Caco-2 (cell line): ENCODE results near the gene PPM1F. TPM values are rescaled to one million over a fixed set of nuclear protein-coding genes. Genes with fewer than 3 reads are reported as not detected.

Source experiments
- BruUV-seq: library from RNA; stranded (reverse); fragments of 400-500 nt; replicated peaks from 2 replicates; lab custom pipeline; 2021; lab: Mats Ljungman, UMichigan
- CTCF ChIA-PET: fragments of 300-600 bp; sonication (Branson Sonifier 250); formaldehyde crosslinking; loops from one replicate; lab custom pipeline; 2022; ENCODE audit warnings: antibody characterized with exemption; lab: Charles Lee
- POLR2A ChIA-PET: fragments of 300-600 bp; sonication (Branson Sonifier 250); formaldehyde crosslinking; loops from one replicate; lab custom pipeline; 2022; ENCODE audit warnings: antibody characterized with exemption; lab: Charles Lee
- DNase-seq, 2 experiments: peaks; one replicate each; pipeline versions ENCODE4 v3.0.0 to v3.0.0-alpha.2; 2020 to 2022
- H3K27me3 ChIP-seq: replicated peaks from 2 replicates; pipeline ENCODE4 v1.6.0; 2011; ENCODE audit warnings: low read length; ENCODE audit not compliant: control insufficient read depth, insufficient read depth
- H3K36me3 ChIP-seq: 2 replicates; pipeline ENCODE4 v1.5.1; 2011; ENCODE audit warnings: low read length; ENCODE audit not compliant: control insufficient read depth, insufficient read depth
- H3K4me1 ChIP-seq: fragments of 250-450 bp; sonication (Bioruptor Pico); 2 replicates; pipeline ENCODE4 v1.5.1; 2020; ENCODE audit warnings: mild to moderate bottlenecking
- H3K4me3 ChIP-seq: 2 replicates; pipeline ENCODE4 v1.5.1; 2011; ENCODE audit warnings: low read depth, mild to moderate bottlenecking, control low read depth, low read length
- H3K9me3 ChIP-seq: fragments of 250-450 bp; sonication (Bioruptor Pico); 2 replicates; pipeline ENCODE4 v1.5.1; 2020; ENCODE audit warnings: mild to moderate bottlenecking, moderate library complexity
- H3K27ac Mint-ChIP-seq: one replicate; pipeline ENCODE4 v1.8.0; 2022; ENCODE audit warnings: mixed read lengths; ENCODE audit not compliant: unreplicated experiment
- H3K27me3 Mint-ChIP-seq: one replicate; pipeline ENCODE4 v1.8.0; 2022; ENCODE audit warnings: mixed read lengths; ENCODE audit not compliant: insufficient read depth, unreplicated experiment
- H3K36me3 Mint-ChIP-seq: one replicate; pipeline ENCODE4 v1.8.0; 2022; ENCODE audit warnings: mild to moderate bottlenecking, mixed read lengths; ENCODE audit not compliant: insufficient read depth, unreplicated experiment
- H3K4me1 Mint-ChIP-seq: one replicate; pipeline ENCODE4 v1.8.0; 2022; ENCODE audit warnings: low read depth, mixed read lengths; ENCODE audit not compliant: unreplicated experiment
- H3K4me3 Mint-ChIP-seq: one replicate; pipeline ENCODE4 v1.8.0; 2022; ENCODE audit warnings: mild to moderate bottlenecking, moderate library complexity, mixed read lengths; ENCODE audit not compliant: unreplicated experiment
- H3K9me3 Mint-ChIP-seq: one replicate; pipeline ENCODE4 v1.8.0; 2022; ENCODE audit warnings: mixed read lengths; ENCODE audit not compliant: unreplicated experiment
- CTCF ChIP-seq, 2 experiments: fragments of 200-600 bp in 1 of 2; IDR thresholded peaks; 1 replicate in 1 of 2; 2 replicates in 1 of 2; pipeline versions ENCODE4 v1.5.1 to v1.8.0; 2011 to 2022; ENCODE audit warnings: antibody characterized with exemption in 1 of 2, control low read depth in 1 of 2, inconsistent platforms in 1 of 2, low read depth in 1 of 2, low read length in 1 of 2, mild to moderate bottlenecking in 1 of 2, moderate library complexity in 1 of 2; ENCODE audit not compliant: insufficient read depth in 1 of 2, severe bottlenecking in 1 of 2, unreplicated experiment in 1 of 2
- intact Hi-C: fragments of 100-400 bp; cut with micrococcal nuclease; formaldehyde crosslinking; loops from one replicate; pipeline ENCODE4 v1.10.0; 2022; ENCODE audit not compliant: unreplicated experiment
- total RNA-seq: library from RNA; stranded (reverse); gene quantifications from 2 replicates; pipeline ENCODE4 v1.2.3, GENCODE V29; 2022

PPM1F gene
- total RNA-seq, 1 experiment from 2014 or later: 25.8 TPM

DNA sequence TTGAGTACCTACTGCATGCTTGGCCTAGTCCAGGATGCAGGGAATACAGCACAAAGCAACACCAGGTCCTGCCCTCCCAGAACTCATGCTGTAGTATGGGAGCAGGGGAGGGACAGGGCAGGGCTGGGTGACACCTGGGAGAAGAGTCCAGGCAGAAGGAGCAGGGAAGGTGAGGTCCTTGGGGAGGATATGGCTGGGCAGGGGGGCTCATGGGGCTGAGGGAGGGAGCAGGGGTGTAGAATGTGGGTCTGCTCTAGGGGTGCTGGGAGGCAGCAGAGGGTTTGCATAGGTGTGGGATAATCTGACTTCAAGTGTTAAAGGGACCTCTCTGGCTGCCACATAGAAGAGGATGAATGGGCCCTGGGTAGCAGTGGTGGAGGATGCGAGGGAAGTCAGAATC is 25.2 kb upstream of the PPM1F start:
- Histone ChIP-seq H3K4me1 (peaks cover 4% of the 10 kb centered on the region; the same call in 1 of the 2 replicates), H3K27me3 (no peaks in the 10 kb centered on the region), H3K36me3 (no peaks in the 10 kb centered on the region), H3K4me3 (no peak overlapping the region), H3K9me3 (no peaks in the 10 kb centered on the region)
- peaks cover 13% of the 10 kb centered on the region for H3K36me3 Mint-ChIP-seq
- H3K9me3 Mint-ChIP-seq: no peaks in the 10 kb centered on the region
- CTCF ChIA-PET: interaction anchor here (0.7 kb wide), 1 partner anchor 42 kb away, joined by 3 read pairs; no protein-coding TSS in a partner anchor
- DNase-seq: no peak
- POLR2A ChIA-PET: no interaction called here
- intact Hi-C loops: no loop called here
- no peak overlapping the region for H3K27ac Mint-ChIP-seq
- TF ChIP-seq CTCF (IDR thresholded peaks at IDR 0.05; ENCODE audit: insufficient read depth in 1 of 2, low read depth in 1 of 2, low read length in 1 of 2, severe bottlenecking in 1 of 2, unreplicated experiment in 1 of 2): no peak
- no peaks in the 10 kb centered on the region for H3K4me1 Mint-ChIP-seq
- BruUV-seq: no TSS peak
- H3K27me3 Mint-ChIP-seq: no peaks in the 10 kb centered on the region
- no peak overlapping the region for H3K4me3 Mint-ChIP-seq

DNA sequence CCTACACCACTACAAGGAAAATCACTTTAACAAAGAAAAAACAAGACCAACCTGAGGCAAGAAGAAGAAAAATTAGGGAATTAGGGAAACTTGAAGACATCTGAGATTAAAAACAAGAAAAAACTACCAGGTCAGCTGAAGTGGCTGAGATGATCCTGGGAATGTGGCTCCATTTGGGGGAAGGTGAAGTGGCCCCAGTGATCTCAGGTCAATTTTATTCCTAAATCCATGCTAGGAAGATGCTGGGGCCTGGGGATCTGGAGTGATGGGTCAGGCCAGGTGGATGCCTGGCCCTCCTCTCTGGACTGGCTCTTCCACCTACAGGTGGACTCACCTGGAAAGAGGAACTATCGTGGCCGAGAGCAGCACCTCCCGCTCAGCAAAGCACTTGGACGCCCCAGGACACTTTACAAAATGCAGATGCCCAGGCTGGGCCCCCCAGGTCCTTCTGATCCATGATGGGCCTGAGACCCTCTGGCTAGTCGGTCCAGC is 23.3 kb upstream of the PPM1F start:
- peak overlapping the region; percentile 53 for H3K27ac Mint-ChIP-seq
- no peak for DNase-seq
- Histone ChIP-seq H3K9me3 (no peaks in the 10 kb centered on the region), H3K4me3 (no peak overlapping the region), H3K4me1 (no peaks in the 10 kb centered on the region), H3K27me3 (no peaks in the 10 kb centered on the region), H3K36me3 (peaks cover 4% of the 10 kb centered on the region; the same call in 1 of the 2 replicates)
- no peaks in the 10 kb centered on the region for H3K9me3 Mint-ChIP-seq
- ChIA-PET CTCF (no interaction called here), POLR2A (no interaction called here)
- no peak for TF ChIP-seq CTCF (IDR thresholded peaks at IDR 0.05; ENCODE audit: insufficient read depth in 1 of 2, low read depth in 1 of 2, low read length in 1 of 2, severe bottlenecking in 1 of 2, unreplicated experiment in 1 of 2)
- intact Hi-C loops: no loop called here
- no peaks in the 10 kb centered on the region for H3K4me1 Mint-ChIP-seq
- peaks cover 32% of the 10 kb centered on the region for H3K36me3 Mint-ChIP-seq
- no peaks in the 10 kb centered on the region for H3K27me3 Mint-ChIP-seq
- no peak overlapping the region for H3K4me3 Mint-ChIP-seq
- BruUV-seq: no TSS peak

GRCh38 chr22:21975273-21975672 is 22.6 kb upstream of the PPM1F start:
- Histone ChIP-seq H3K4me1 (no peaks in the 10 kb centered on the region), H3K36me3 (peaks cover 4% of the 10 kb centered on the region; the same call in 1 of the 2 replicates), H3K4me3 (no peak overlapping the region), H3K9me3 (no peaks in the 10 kb centered on the region), H3K27me3 (no peaks in the 10 kb centered on the region)
- Mint-ChIP-seq H3K27me3 (no peaks in the 10 kb centered on the region), H3K36me3 (peaks cover 38% of the 10 kb centered on the region), H3K4me1 (no peaks in the 10 kb centered on the region), H3K9me3 (no peaks in the 10 kb centered on the region), H3K4me3 (no peak overlapping the region), H3K27ac (no peak overlapping the region)
- BruUV-seq: no TSS peak
- intact Hi-C loops: no loop called here
- DNase-seq: no peak
- POLR2A ChIA-PET: no interaction called here
- CTCF ChIA-PET: no interaction called here
- no peak for TF ChIP-seq CTCF (IDR thresholded peaks at IDR 0.05; ENCODE audit: insufficient read depth in 1 of 2, low read depth in 1 of 2, low read length in 1 of 2, severe bottlenecking in 1 of 2, unreplicated experiment in 1 of 2)
